Left kidney (tissue), 8 donors: Measurements from ENCODE around the gene ZNF679. TPM values are rescaled to one million over a fixed set of nuclear protein-coding genes. Genes with fewer than 3 reads are reported as not detected.
A peak's percentile ranks its signal among the peaks of the same experiment; 100 is the strongest.
"Not testable (repeated sequence)": the region's sequence is repeated elsewhere in the genome, so short reads cannot be mapped to it uniquely, and the experiment has no call there.

Experiments used
- DNase-seq: peaks from one replicate; pipeline ENCODE4 v3.0.0-alpha.2; 2013
- long read RNA-seq, 8 donors: transcript quantifications; one replicate each; lab custom pipeline, GENCODE V29; 2026
- polyA plus RNA-seq: library from polyadenylated mRNA; unstranded; fragments of 120-200 nt; gene quantifications from one replicate; pipeline ENCODE4 v1.2.1, GENCODE V29; 2013; ENCODE audit not compliant: insufficient read length

The ZNF679 gene
- polyA plus RNA-seq = not detected
- long read RNA-seq, donor 1 = 0 reads
- long read RNA-seq, donor 2 = 0 reads
- long read RNA-seq, donor 3 = 0 reads
- long read RNA-seq, donor 4 = 0 reads
- long read RNA-seq, donor 5 = 0 reads
- long read RNA-seq, donor 6 = 0 reads
- long read RNA-seq, donor 7 = 0 reads
- long read RNA-seq, donor 8 = 0 reads

- not testable (repeated sequence) for DNase-seq
These were observed at the start of gene ZNF679 for GRCh38 chr7:64228174-64228573. Gene ZNF679 (plus strand): TSS chr7:64228474. CDS start chr7:64249118, 20,644 bp downstream.

DNA sequence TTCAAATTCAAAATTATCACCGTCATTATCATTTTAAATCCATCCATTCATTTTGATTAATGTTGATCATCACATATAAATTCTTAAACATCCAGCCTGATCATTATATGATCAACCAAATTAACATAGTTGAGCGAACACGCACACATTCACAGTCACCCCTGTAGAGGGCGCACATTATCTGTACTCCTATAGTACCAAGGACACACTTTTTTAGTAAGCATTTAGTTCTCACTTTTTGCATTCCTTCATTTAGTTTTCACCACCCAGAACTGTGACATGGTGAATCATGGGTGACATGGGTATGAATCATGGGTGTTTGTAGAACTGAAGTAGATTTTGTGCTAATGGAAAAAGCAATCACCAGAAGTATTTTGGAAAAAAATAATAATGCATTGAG is 47.3 kb upstream of the ZNF679 start:
- no peak for DNase-seq

- no peak for DNase-seq
These were observed 46.7 kb upstream of the ZNF679 start for GRCh38 chr7:64181586-64181985.

DNA sequence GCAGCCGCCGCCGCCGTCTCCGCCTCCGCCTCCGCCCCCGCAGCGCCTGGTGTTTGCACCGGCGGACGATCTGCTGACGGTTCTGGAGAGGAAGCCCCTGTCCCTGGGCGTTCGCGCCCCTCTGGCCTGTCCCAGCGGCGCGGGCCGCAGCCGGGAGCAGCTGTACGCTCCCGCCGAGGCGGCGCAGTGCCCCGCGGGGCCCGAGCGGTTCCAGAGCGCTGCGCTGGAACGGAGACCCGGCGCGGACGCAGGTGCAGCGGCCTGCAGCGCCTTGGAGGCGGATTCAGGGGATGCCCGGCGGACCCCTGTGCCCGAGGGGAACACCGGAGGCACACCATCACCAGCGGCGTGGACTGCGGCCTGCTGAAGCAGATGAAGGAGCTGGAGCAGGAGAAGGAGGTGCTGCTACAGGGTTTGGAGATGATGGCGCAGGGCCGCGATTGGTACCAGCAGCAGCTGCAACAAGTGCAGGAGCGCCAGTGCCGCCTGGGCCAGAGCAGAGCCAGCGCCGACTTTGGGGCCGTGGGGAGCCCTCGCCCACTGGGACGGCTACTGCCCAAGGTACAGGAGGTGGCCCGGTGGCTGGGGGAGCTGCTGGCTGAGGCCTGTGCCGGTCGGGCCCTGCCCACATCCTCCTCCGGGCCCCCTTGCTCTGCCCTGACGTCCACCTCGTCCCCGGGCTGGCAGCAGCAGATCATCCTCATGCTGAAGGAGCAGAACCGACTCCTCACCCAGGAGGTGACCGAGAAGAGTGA is 46.1 kb upstream of the ZNF679 start:
- DNase-seq = no peak

GRCh38 chr7:64183126-64183742 is 45.0 kb upstream of the ZNF679 start:
- no peak for DNase-seq

DNA sequence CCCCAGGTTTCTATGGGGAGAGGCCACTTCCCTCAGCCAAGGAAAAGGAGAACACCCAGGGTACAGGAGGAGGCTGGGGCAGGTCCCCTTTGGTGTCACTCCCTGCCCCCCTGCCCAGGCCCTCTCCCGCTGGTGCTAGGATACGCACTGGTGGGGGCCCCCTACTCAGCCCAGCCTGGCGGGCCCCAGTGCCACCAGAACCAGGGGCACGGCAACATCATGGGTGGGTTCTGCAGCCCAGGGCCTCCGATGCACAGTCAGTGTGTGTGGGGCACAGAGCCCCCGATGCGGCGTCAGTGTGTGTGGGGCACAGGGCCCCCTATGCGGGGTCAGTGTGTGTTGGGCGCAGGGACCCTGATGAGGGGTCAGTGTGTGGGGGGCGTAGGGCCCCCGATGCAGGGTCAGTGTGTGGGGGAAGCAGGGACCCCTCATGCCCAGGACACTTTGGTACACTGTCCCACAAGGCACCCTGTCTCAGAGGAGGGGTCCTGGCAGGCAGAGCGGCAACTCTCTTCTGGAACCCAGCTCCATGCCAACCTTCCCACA is 44.4 kb upstream of the ZNF679 start:
- DNase-seq = no peak

- no peak for DNase-seq
These were observed 43.9 kb upstream of the ZNF679 start for GRCh38 chr7:64184376-64184775.

GRCh38 chr7:64187408-64187807 is 40.9 kb upstream of the ZNF679 start:
- no peak for DNase-seq

DNA sequence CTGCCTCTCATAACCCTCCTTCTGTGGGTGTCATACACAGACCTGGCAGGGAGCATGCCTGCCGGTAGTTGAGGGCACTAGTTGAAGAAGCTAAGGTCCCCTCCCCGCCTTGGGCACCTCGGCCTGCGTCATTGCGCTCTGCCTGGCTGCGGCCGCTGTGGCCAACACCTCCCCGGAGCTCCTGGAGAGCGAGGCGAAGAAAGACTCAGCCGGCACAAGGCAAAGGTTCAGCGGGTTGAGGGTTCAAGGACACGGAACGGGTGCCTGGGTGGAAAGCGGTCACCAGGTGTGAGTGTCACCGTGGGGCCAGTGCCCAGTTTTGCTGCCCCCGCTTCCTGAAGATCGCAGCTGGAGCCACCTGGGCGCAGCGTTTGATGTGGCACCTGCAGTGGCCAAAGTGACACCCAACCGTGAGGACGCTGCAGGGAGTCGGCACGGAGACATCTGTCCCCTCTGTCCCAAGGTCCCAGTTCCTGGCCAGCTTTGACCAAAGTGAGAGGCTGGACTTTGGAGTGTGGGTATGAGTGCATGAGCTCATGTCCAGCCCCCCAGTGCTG is 36.0 kb upstream of the ZNF679 start:
- no peak for DNase-seq

- no peak for DNase-seq
These were observed 35.5 kb upstream of the ZNF679 start for GRCh38 chr7:64192775-64193174.

DNA sequence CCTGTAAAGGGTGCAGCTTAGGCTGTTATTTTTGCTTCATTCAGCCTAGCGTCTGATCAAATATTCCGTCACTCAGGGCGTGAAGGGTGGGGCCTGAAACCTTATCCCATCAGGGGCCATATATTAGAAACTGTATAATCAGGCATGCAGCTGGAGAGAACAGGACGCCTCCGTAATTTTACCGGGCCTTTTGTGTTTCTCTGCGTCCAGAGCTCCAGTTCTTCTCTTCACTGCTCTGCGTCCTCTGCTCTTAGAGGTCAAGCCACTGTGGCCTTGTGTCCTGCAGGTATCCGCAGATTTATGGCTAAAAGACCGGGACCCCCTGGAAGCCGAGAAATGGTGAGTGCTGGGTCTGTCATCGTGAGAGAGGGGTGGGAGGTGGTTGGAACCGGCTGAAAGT is 21.4 kb upstream of the ZNF679 start, which contains the start of gene ZNF735:
TSS of gene ZNF735 (plus strand) at position 301 of the 400 bp plus-strand sequence. CDS start at position 301, 0 bp downstream.
- no peak for DNase-seq

DNA sequence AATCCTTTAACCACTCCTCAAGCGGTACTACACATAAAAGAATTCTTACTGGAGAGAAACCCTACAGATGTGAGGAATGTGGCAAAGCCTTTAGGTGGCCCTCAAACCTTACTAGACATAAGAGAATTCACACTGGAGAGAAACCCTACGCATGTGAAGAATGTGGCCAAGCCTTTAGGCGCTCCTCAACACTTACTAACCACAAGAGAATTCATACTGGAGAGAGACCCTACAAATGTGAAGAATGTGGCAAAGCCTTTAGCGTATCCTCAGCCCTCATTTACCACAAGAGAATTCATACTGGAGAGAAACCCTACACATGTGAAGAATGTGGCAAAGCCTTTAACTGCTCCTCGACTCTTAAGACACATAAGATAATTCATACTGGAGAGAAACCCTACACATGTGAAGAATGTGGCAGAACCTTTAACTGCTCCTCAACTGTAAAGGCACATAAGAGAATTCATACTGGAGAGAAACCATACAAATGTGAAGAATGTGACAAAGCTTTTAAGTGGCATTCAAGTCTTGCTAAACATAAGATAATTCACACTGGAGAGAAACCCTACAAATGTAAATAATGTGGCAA is 8.5 kb upstream of the ZNF679 start:
- not testable (repeated sequence) for DNase-seq

- no peak for DNase-seq
These were observed 4.9 kb upstream of the ZNF679 start for GRCh38 chr7:64223366-64223765.

- DNase-seq = no peak
These were observed 38.2 kb downstream of the ZNF679 start for GRCh38 chr7:64266341-64266919.

GRCh38 chr7:64277630-64278029 is 49.4 kb downstream of the ZNF679 start:
- no peak for DNase-seq

GRCh38 chr7:64294701-64295420 is 66.6 kb downstream of the ZNF679 start:
- no peak for DNase-seq

GRCh38 chr7:64297418-64297817 is 69.1 kb downstream of the ZNF679 start:
- not testable (repeated sequence) for DNase-seq

GRCh38 chr7:64300641-64301405 is 72.5 kb downstream of the ZNF679 start:
- DNase-seq = no peak

DNA sequence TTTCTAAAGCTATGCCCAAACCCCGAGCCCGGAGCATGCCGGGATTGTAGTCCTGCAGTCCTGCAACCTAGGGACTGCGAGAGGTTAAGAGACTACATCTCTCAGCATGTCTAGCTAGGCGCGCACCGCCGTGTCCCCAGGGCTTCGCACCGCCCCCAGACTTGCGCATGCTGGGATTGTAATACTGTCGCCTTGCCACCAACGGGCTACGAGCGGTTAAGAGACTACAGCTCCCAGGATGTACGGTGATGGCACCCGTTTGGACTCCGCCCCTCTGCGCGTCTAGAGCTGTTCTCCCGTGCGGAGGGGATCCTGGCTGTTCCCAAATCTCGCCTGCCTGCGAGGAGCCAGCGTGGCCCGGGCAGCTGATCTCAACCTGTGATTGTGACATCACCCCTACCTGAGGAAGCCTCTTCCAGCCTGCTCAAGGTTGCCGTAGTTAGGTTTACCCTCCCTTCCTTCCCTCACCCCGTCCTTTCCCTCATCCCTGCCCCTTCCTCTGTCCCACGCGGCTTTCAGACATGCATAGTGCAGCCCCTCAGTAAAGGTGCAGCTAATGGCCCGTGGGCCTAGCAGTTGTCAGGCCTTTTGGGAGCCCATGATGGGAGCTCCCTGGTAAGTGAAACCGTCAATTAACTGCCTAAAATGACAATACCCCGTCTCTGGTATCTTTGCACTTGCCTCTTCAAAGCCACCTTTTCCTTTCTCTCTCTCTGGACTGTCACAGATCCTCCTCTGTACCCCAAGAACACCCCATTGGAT is 79.2 kb downstream of the ZNF679 start:
- DNase-seq = peak; percentile 92

GRCh38 chr7:64308016-64308270 is 79.7 kb downstream of the ZNF679 start:
- no peak for DNase-seq
